Left cardiac atrium (tissue), 2 donors: Measurements from ENCODE around the gene ZNF100. TPM values are rescaled to one million over a fixed set of nuclear protein-coding genes. Genes with fewer than 3 reads are reported as not detected.

Source experiments
- total RNA-seq, 2 donors: library from RNA; stranded (reverse); fragmentation: NEBNext Ultra II Directional; extraction: Animal tissue kit (Norgen Biotek cat#: 25700); gene quantifications; one replicate each; pipeline ENCODE4 v1.2.1, GENCODE V29; 2021
- donor health status: DM: no; HTN: yes; CAD: no; lungs with severe emphysema.
- donor health status: DM: yes; HTN: yes; CAD: no.

Gene ZNF100
- total RNA-seq, 2 donors from 2014 or later = 7.2 to 9.2 TPM

Other genes with a start within 250 kb of the ZNF100 start
- 1 to 10 TPM; 6.5 to 8.6 TPM for gene ZNF43, start 68.6 kb upstream of the ZNF100 start, total RNA-seq
- 10 to 100 TPM; 13.0 to 16.7 TPM for gene ZNF208, start 243.4 kb upstream of the ZNF100 start, total RNA-seq